ENCODE results near the gene HOXB5.

HOXB5 gene

GRCh38 chr17:48577946-48578615, 15.5 kb downstream of the HOXB5 start, which contains the start of gene HOXB4:
HOXB4 (minus strand) TSS chr17:48578350; CDS start chr17:48578319, 31 bp downstream.
- H3K4me1 ChIP-seq: no peaks in the 10 kb centered on the region
- no peak for TF ChIP-seq CTCF (IDR thresholded peaks at IDR 0.05; ENCODE audit: low read depth, low read length)
- no peak for DNase-seq
- H3K36me3 ChIP-seq: no peaks in the 10 kb centered on the region
- H3K9me3 ChIP-seq: no peaks in the 10 kb centered on the region
- H3K4me3 ChIP-seq (ENCODE audit: low read depth, low read length): no peak within 1 kb of the TSS
- H3K27me3 ChIP-seq: peaks cover 96% of the 10 kb centered on the region

GRCh38 chr17:48577330-48577945, 16.1 kb downstream of the HOXB5 start:
- Histone ChIP-seq H3K4me1 (no peaks in the 10 kb centered on the region), H3K27me3 (peaks cover 96% of the 10 kb centered on the region), H3K9me3 (no peaks in the 10 kb centered on the region), H3K4me3 (ENCODE audit: low read depth, low read length) (no peak overlapping the region), H3K36me3 (no peaks in the 10 kb centered on the region)
- TF ChIP-seq CTCF (IDR thresholded peaks at IDR 0.05; ENCODE audit: low read depth, low read length): no peak
- DNase-seq: no peak

- H3K36me3 ChIP-seq: no peaks in the 10 kb centered on the region
- no peak for TF ChIP-seq CTCF (IDR thresholded peaks at IDR 0.05; ENCODE audit: low read depth, low read length)
- H3K9me3 ChIP-seq: no peaks in the 10 kb centered on the region
- peaks cover 96% of the 10 kb centered on the region for H3K27me3 ChIP-seq
- DNase-seq: no peak
- no peak overlapping the region for H3K4me3 ChIP-seq (ENCODE audit: low read depth, low read length)
- no peaks in the 10 kb centered on the region for H3K4me1 ChIP-seq
Measured at GRCh38 chr17:48576479-48577309, 16.9 kb downstream of the HOXB5 start.

GRCh38 chr17:48575673-48576478, 17.7 kb downstream of the HOXB5 start:
- TF ChIP-seq CTCF (IDR thresholded peaks at IDR 0.05; ENCODE audit: low read depth, low read length): no peak
- peaks cover 96% of the 10 kb centered on the region for H3K27me3 ChIP-seq

GRCh38 chr17:48575066-48575582, 18.5 kb downstream of the HOXB5 start:
- peaks cover 96% of the 10 kb centered on the region for H3K27me3 ChIP-seq

More at GRCh38 chr17:48575673-48576478, 17.7 kb downstream of the HOXB5 start:
- Histone ChIP-seq H3K4me3 (ENCODE audit: low read depth, low read length) (no peak overlapping the region), H3K4me1 (no peaks in the 10 kb centered on the region), H3K9me3 (no peaks in the 10 kb centered on the region), H3K36me3 (no peaks in the 10 kb centered on the region)
- DNase-seq: no peak

More at GRCh38 chr17:48575066-48575582, 18.5 kb downstream of the HOXB5 start:
- no peak for DNase-seq
- H3K4me3 ChIP-seq (ENCODE audit: low read depth, low read length): no peak overlapping the region
- H3K4me1 ChIP-seq: no peaks in the 10 kb centered on the region
- H3K36me3 ChIP-seq: no peaks in the 10 kb centered on the region
- no peaks in the 10 kb centered on the region for H3K9me3 ChIP-seq
- no peak for TF ChIP-seq CTCF (IDR thresholded peaks at IDR 0.05; ENCODE audit: low read depth, low read length)

Measured in BE2C (cell line).